ENCODE data around the gene INPP5D.

DNA sequence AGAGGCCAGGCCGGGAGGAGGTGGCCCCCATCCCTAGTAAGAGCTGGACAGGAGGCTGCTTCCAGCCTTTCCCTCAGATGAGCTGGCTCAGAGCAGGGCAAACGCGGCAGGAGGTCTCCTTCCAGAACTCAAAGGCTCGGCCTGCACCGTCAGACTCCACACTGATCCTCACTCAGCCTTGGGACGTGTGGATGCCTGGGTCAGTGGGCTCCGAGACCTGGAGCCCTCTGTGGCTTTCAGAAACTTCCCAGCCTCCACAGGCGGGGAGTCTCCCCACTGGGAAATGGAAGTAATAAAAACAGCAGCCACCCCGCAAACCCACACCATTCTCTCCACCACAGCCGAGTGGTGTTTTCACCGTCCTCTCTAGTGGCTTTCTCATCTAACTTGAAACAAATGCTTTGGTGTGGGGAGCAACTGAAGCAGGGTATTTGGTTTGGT lies 54.3 kb downstream of the INPP5D start:
- TF ChIP-seq, protein P1, sequence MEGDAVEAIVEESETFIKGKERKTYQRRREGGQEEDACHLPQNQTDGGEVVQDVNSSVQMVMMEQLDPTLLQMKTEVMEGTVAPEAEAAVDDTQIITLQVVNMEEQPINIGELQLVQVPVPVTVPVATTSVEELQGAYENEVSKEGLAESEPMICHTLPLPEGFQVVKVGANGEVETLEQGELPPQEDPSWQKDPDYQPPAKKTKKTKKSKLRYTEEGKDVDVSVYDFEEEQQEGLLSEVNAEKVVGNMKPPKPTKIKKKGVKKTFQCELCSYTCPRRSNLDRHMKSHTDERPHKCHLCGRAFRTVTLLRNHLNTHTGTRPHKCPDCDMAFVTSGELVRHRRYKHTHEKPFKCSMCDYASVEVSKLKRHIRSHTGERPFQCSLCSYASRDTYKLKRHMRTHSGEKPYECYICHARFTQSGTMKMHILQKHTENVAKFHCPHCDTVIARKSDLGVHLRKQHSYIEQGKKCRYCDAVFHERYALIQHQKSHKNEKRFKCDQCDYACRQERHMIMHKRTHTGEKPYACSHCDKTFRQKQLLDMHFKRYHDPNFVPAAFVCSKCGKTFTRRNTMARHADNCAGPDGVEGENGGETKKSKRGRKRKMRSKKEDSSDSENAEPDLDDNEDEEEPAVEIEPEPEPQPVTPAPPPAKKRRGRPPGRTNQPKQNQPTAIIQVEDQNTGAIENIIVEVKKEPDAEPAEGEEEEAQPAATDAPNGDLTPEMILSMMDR (IDR thresholded peaks at IDR 0.05; ENCODE audit: borderline replicate concordance, extremely low read depth, low read length, poor library complexity, severe bottlenecking) = no peak
- TF ChIP-seq EZH2 (IDR thresholded peaks at IDR 0.05; ENCODE audit: borderline replicate concordance, low read depth, low read length, severe bottlenecking) = no peak
